Naive thymus-derived CD4-positive, alpha-beta T cell (primary cell): ENCODE data around the gene PLCG1. TPM values are rescaled to one million over a fixed set of nuclear protein-coding genes. Genes with fewer than 3 reads are reported as not detected.

Experiments used
- ATAC-seq: fragments of 150-1000 bp; cut with Tn5 transposase; 2 replicates; pipeline ENCODE4 v1.10.0; 2021; ENCODE audit warnings: mild to moderate bottlenecking, moderate library complexity
- CTCF ChIA-PET: fragments of 350-600 bp; sonication (Branson Sonifier 250); formaldehyde crosslinking; loops from one replicate; lab custom pipeline; 2021; ENCODE audit warnings: antibody characterized with exemption; lab: Charles Lee
- POLR2A ChIA-PET: fragments of 350-600 bp; sonication (Branson Sonifier 250); formaldehyde crosslinking; loops from one replicate; lab custom pipeline; 2021; ENCODE audit warnings: antibody characterized with exemption, inconsistent platforms; lab: Charles Lee
- DNase-seq, 9 donors: peaks; one replicate each; pipeline versions ENCODE4 v3.0.0 to v3.0.0-alpha.2; 2020 to 2022; ENCODE audit warnings: mixed read lengths in 1 of 9
- H3K27ac ChIP-seq: one replicate; pipeline ENCODE4 v1.7.0; 2013; ENCODE audit warnings: mild to moderate bottlenecking, low read depth, low read length, moderate library complexity
- H3K27me3 ChIP-seq, 2 donors: one replicate each; pipeline ENCODE4 v1.7.0; 2013; ENCODE audit warnings: low read length in 2 of 2, mild to moderate bottlenecking in 2 of 2, moderate library complexity in 2 of 2; ENCODE audit not compliant: control insufficient read depth in 2 of 2, insufficient read depth in 2 of 2
- H3K36me3 ChIP-seq, 3 experiments: 1 replicate in 2 of 3; 2 replicates in 1 of 3; pipeline ENCODE4 v1.7.0; 2013; ENCODE audit warnings: low read length in 3 of 3, mild to moderate bottlenecking in 3 of 3, moderate library complexity in 1 of 3; ENCODE audit not compliant: insufficient read depth in 3 of 3, control insufficient read depth in 2 of 3
- H3K4me1 ChIP-seq, 2 donors: one replicate each; pipeline ENCODE4 v1.7.0; 2013; ENCODE audit warnings: low read length in 2 of 2, mild to moderate bottlenecking in 2 of 2, moderate library complexity in 1 of 2; ENCODE audit not compliant: control insufficient read depth in 2 of 2, insufficient read depth in 2 of 2
- H3K4me3 ChIP-seq: 2 replicates; pipeline ENCODE4 v1.7.0; 2013; ENCODE audit warnings: mild to moderate bottlenecking, low read length
- H3K9me3 ChIP-seq, 3 experiments: 1 replicate in 2 of 3; 2 replicates in 1 of 3; pipeline ENCODE4 v1.7.0; 2013; ENCODE audit warnings: low read length in 3 of 3; ENCODE audit not compliant: control insufficient read depth in 2 of 3
- H3K27ac Mint-ChIP-seq, 9 donors: one replicate each; pipeline ENCODE4 v1.8.0; 2020 to 2022; ENCODE audit warnings: mixed read lengths in 9 of 9, mild to moderate bottlenecking in 8 of 9, moderate library complexity in 5 of 9, inconsistent platforms in 2 of 9
- H3K27me3 Mint-ChIP-seq, 5 donors: one replicate each; pipeline ENCODE4 v1.8.0; 2021 to 2022; ENCODE audit warnings: mixed read lengths in 5 of 5, mild to moderate bottlenecking in 1 of 5
- H3K36me3 Mint-ChIP-seq, 5 donors: one replicate each; pipeline ENCODE4 v1.8.0; 2020 to 2022; ENCODE audit warnings: mixed read lengths in 5 of 5, mild to moderate bottlenecking in 3 of 5, inconsistent platforms in 1 of 5
- H3K4me1 Mint-ChIP-seq, 7 donors: one replicate each; pipeline ENCODE4 v1.8.0; 2020 to 2022; ENCODE audit warnings: mixed read lengths in 7 of 7, mild to moderate bottlenecking in 3 of 7, inconsistent platforms in 1 of 7
- H3K4me3 Mint-ChIP-seq, 10 donors: one replicate each; pipeline ENCODE4 v1.8.0; 2020 to 2022; ENCODE audit warnings: mild to moderate bottlenecking in 10 of 10, mixed read lengths in 10 of 10, moderate library complexity in 6 of 10, inconsistent platforms in 2 of 10
- H3K9me3 Mint-ChIP-seq, 11 donors: one replicate each; pipeline ENCODE4 v1.8.0; 2020 to 2022; ENCODE audit warnings: mixed read lengths in 11 of 11, mild to moderate bottlenecking in 4 of 11, inconsistent platforms in 1 of 11, moderate library complexity in 1 of 11
- intact Hi-C, 2 donors: fragments of 100-400 bp; cut with micrococcal nuclease; formaldehyde crosslinking; loops; one replicate each; pipeline ENCODE4 v1.15.1; 2023
- polyA plus RNA-seq, 2 donors: library from polyadenylated mRNA; unstranded; fragments of 300-500 nt; fragmentation: Illumina TruSeq; gene quantifications; one replicate each; pipeline ENCODE4 v1.2.3, GENCODE V29; 2021
- total RNA-seq, 6 experiments: library from RNA in 5 of 6; stranded (reverse) in 5 of 6; gene quantifications; 1 replicate in 5 of 6; 2 replicates in 1 of 6; pipeline ENCODE4 v1.2.3 and lab custom pipeline; 2021 to 2026

Gene PLCG1
- total and polyA plus RNA-seq, 7 experiments from 2014 or later: 36.9 to 559 (median 369) TPM

GRCh38 chr20:41213150-41213820, 75.9 kb downstream of the PLCG1 start:
- CTCF ChIA-PET: interaction anchor here (1.3 kb wide), 1 partner anchor 12 kb away, joined by 3 read pairs; no protein-coding TSS in a partner anchor
- peaks cover 0 to 4% (median 0%) of the 10 kb centered on the region in 5 donors for H3K36me3 Mint-ChIP-seq
- H3K4me3 Mint-ChIP-seq: no peak overlapping the region
- no peak overlapping the region for H3K27ac ChIP-seq
- H3K27me3 ChIP-seq: no peaks in the 10 kb centered on the region
- H3K27ac Mint-ChIP-seq: peak overlapping the region in 2 of 9 donors; percentile 2 to 22
- POLR2A ChIA-PET: interaction anchor here (0.7 kb wide), 1 partner anchor 32 kb away, joined by 3 read pairs; no protein-coding TSS in a partner anchor
- H3K9me3 ChIP-seq: no peaks in the 10 kb centered on the region
- H3K36me3 ChIP-seq: no peaks in the 10 kb centered on the region
- DNase-seq (no peak), ATAC-seq (no peak)
- no peaks in the 10 kb centered on the region for H3K4me1 ChIP-seq
- peaks cover 0 to 2% (median 0%) of the 10 kb centered on the region in 11 donors for H3K9me3 Mint-ChIP-seq
- H3K4me1 Mint-ChIP-seq: peaks cover 3 to 14% (median 9%) of the 10 kb centered on the region in 7 donors
- intact Hi-C loops: no loop called here
- peaks cover 0 to 4% (median 0%) of the 10 kb centered on the region in 5 donors for H3K27me3 Mint-ChIP-seq
- no peak overlapping the region for H3K4me3 ChIP-seq

- intact Hi-C loops: no loop called here
- ChIA-PET POLR2A (no interaction called here), CTCF (interaction anchor here (1.3 kb wide), 1 partner anchor 13 kb away, joined by 3 read pairs; no protein-coding TSS in a partner anchor)
- H3K4me1 ChIP-seq: no peaks in the 10 kb centered on the region
- Mint-ChIP-seq H3K4me3 (no peak overlapping the region), H3K4me1 (peaks cover 3 to 14% (median 9%) of the 10 kb centered on the region in 7 donors), H3K27me3 (peaks cover 0 to under 1% (median 0%) of the 10 kb centered on the region in 5 donors), H3K27ac (no peak overlapping the region), H3K9me3 (peaks cover 0 to 2% (median 0%) of the 10 kb centered on the region in 11 donors), H3K36me3 (peaks cover 0 to 7% (median 0%) of the 10 kb centered on the region in 5 donors)
- no peak overlapping the region for H3K4me3 ChIP-seq
- H3K36me3 ChIP-seq: no peaks in the 10 kb centered on the region
- H3K27ac ChIP-seq: no peak overlapping the region
- DNase-seq (no peak), ATAC-seq (no peak)
- no peaks in the 10 kb centered on the region for H3K27me3 ChIP-seq
- H3K9me3 ChIP-seq: no peaks in the 10 kb centered on the region
Measured at GRCh38 chr20:41214202-41214601, 76.9 kb downstream of the PLCG1 start.

GRCh38 chr20:41214666-41215065, 77.3 kb downstream of the PLCG1 start:
- Histone ChIP-seq H3K27me3 (no peaks in the 10 kb centered on the region), H3K4me3 (no peak overlapping the region), H3K4me1 (no peaks in the 10 kb centered on the region), H3K36me3 (no peaks in the 10 kb centered on the region), H3K27ac (no peak overlapping the region), H3K9me3 (no peaks in the 10 kb centered on the region)
- DNase-seq (no peak), ATAC-seq (no peak)
- no peak overlapping the region for H3K27ac Mint-ChIP-seq
- intact Hi-C loops: no loop called here
- H3K36me3 Mint-ChIP-seq: peaks cover 0 to 7% (median 0%) of the 10 kb centered on the region in 5 donors
- H3K27me3 Mint-ChIP-seq: no peaks in the 10 kb centered on the region
- H3K4me1 Mint-ChIP-seq: peaks cover 3 to 14% (median 9%) of the 10 kb centered on the region in 7 donors
- no peaks in the 10 kb centered on the region for H3K9me3 Mint-ChIP-seq
- H3K4me3 Mint-ChIP-seq: no peak overlapping the region
- CTCF ChIA-PET: interaction anchor here (0.6 kb wide), 1 partner anchor 285 kb away, joined by 3 read pairs; no protein-coding TSS in a partner anchor
- POLR2A ChIA-PET: no interaction called here

- no peaks in the 10 kb centered on the region for H3K9me3 Mint-ChIP-seq
- intact Hi-C loops: no loop called here
- peaks cover 0 to 16% (median 0%) of the 10 kb centered on the region in 5 donors for H3K36me3 Mint-ChIP-seq
- no peak for DNase-seq
- H3K4me1 Mint-ChIP-seq: peaks cover 0 to 8% (median 3%) of the 10 kb centered on the region in 7 donors
- Histone ChIP-seq H3K27ac (no peak overlapping the region), H3K36me3 (no peaks in the 10 kb centered on the region), H3K4me3 (no peak overlapping the region), H3K27me3 (no peaks in the 10 kb centered on the region), H3K4me1 (no peaks in the 10 kb centered on the region), H3K9me3 (no peaks in the 10 kb centered on the region)
- no peaks in the 10 kb centered on the region for H3K27me3 Mint-ChIP-seq
- ChIA-PET CTCF (interaction anchor here (0.8 kb wide), 1 partner anchor 9 kb away, joined by 3 read pairs; no protein-coding TSS in a partner anchor), POLR2A (interaction anchor here (0.8 kb wide), 1 partner anchor 31 kb away, joined by 3 read pairs; no protein-coding TSS in a partner anchor)
- no peak for ATAC-seq
- H3K27ac Mint-ChIP-seq: no peak overlapping the region
- no peak overlapping the region for H3K4me3 Mint-ChIP-seq
Measured at GRCh38 chr20:41217422-41217821, 80.1 kb downstream of the PLCG1 start.

GRCh38 chr20:41218466-41218865, 81.1 kb downstream of the PLCG1 start:
- ATAC-seq (no peak), DNase-seq (no peak)
- Histone ChIP-seq H3K27ac (no peak overlapping the region), H3K9me3 (no peaks in the 10 kb centered on the region), H3K27me3 (no peaks in the 10 kb centered on the region), H3K4me1 (no peaks in the 10 kb centered on the region), H3K4me3 (no peak overlapping the region), H3K36me3 (no peaks in the 10 kb centered on the region)
- Mint-ChIP-seq H3K4me1 (peaks cover 0 to 2% (median 0%) of the 10 kb centered on the region in 7 donors), H3K27ac (no peak overlapping the region), H3K27me3 (no peaks in the 10 kb centered on the region), H3K9me3 (no peaks in the 10 kb centered on the region), H3K36me3 (peaks cover 0 to 16% (median 0%) of the 10 kb centered on the region in 5 donors), H3K4me3 (no peak overlapping the region)
- intact Hi-C loops: no loop called here
- ChIA-PET POLR2A (no interaction called here), CTCF (interaction anchor here (0.7 kb wide), 1 partner anchor 11 kb away, joined by 4 read pairs; no protein-coding TSS in a partner anchor)

GRCh38 chr20:41219824-41220223, 82.5 kb downstream of the PLCG1 start:
- Histone ChIP-seq H3K27me3 (no peaks in the 10 kb centered on the region), H3K9me3 (no peaks in the 10 kb centered on the region), H3K36me3 (no peaks in the 10 kb centered on the region), H3K4me1 (no peaks in the 10 kb centered on the region), H3K27ac (no peak overlapping the region), H3K4me3 (no peak overlapping the region)
- H3K9me3 Mint-ChIP-seq: no peaks in the 10 kb centered on the region
- POLR2A ChIA-PET: interaction anchor here (0.9 kb wide), 1 partner anchor 84 kb away, joined by 3 read pairs; no protein-coding TSS in a partner anchor
- DNase-seq (no peak), ATAC-seq (no peak)
- no peaks in the 10 kb centered on the region for H3K27me3 Mint-ChIP-seq
- CTCF ChIA-PET: interaction anchor here (0.9 to 1.9 kb wide), 3 partner anchors 15 to 120 kb away, joined by 3 to 5 read pairs (median 4); no protein-coding TSS in a partner anchor
- H3K4me3 Mint-ChIP-seq: no peak overlapping the region
- H3K27ac Mint-ChIP-seq: no peak overlapping the region
- peaks cover 0 to 16% (median 0%) of the 10 kb centered on the region in 5 donors for H3K36me3 Mint-ChIP-seq
- intact Hi-C loops: no loop called here
- H3K4me1 Mint-ChIP-seq: peaks cover 0 to 8% (median 0%) of the 10 kb centered on the region in 7 donors
